SK-N-SH treated with all-trans-retinoic acid at 6 μM for 48 hours (cell line): ENCODE measurements around the gene LCNL1.

Source experiments
- ARNTL ChIP-seq: fragments of 450-650 bp; formaldehyde crosslinking; IDR thresholded peaks from 2 replicates; pipeline ENCODE4 v1.5.0; 2020; ENCODE audit warnings: low read depth, mild to moderate bottlenecking, moderate library complexity, borderline replicate concordance
- CSRNP3 ChIP-seq: fragments of 250-450 bp; sonication (Bioruptor Pico); IDR thresholded peaks from 2 replicates; pipeline ENCODE4 v1.5.1; 2021; ENCODE audit warnings: mild to moderate bottlenecking, moderate library complexity
- OSR1 ChIP-seq: fragments of 250-450 bp; sonication (Bioruptor Pico); IDR thresholded peaks from 2 replicates; pipeline ENCODE4 v1.8.0; 2022; ENCODE audit warnings: moderate library complexity, mild to moderate bottlenecking, inconsistent platforms
- POU6F1 ChIP-seq: fragments of 250-450 bp; sonication (Bioruptor Pico); IDR thresholded peaks from 2 replicates; pipeline ENCODE4 v1.8.0; 2021; ENCODE audit warnings: low read depth, mild to moderate bottlenecking, moderate library complexity, borderline replicate concordance
- RARB ChIP-seq: fragments of 250-450 bp; sonication (Bioruptor Pico); IDR thresholded peaks from 2 replicates; pipeline ENCODE4 v1.8.0; 2021; ENCODE audit warnings: mild to moderate bottlenecking, moderate library complexity
- SNAI2 ChIP-seq: fragments of 250-450 bp; sonication (Bioruptor Pico); IDR thresholded peaks from 2 replicates; pipeline ENCODE4 v1.5.0; 2020; ENCODE audit warnings: mild to moderate bottlenecking, moderate library complexity
- TOX ChIP-seq: fragments of 250-450 bp; sonication (Bioruptor Pico); IDR thresholded peaks from 2 replicates; pipeline ENCODE4 v1.8.0; 2021; ENCODE audit warnings: mild to moderate bottlenecking, moderate library complexity, borderline replicate concordance
- ZC3H10 ChIP-seq: fragments of 250-450 bp; sonication (Bioruptor Pico); IDR thresholded peaks from 2 replicates; pipeline ENCODE4 v1.5.1; 2021; ENCODE audit warnings: mild to moderate bottlenecking, moderate library complexity
- ZFP30 ChIP-seq: fragments of 450-650 bp; formaldehyde crosslinking; IDR thresholded peaks from 2 replicates; pipeline ENCODE4 v1.5.0; 2022; ENCODE audit warnings: mild to moderate bottlenecking, moderate library complexity
- ZNF565 ChIP-seq: fragments of 450-650 bp; formaldehyde crosslinking; conservative IDR thresholded peaks from 2 replicates; pipeline ENCODE4 v1.5.0; 2020; ENCODE audit warnings: low read depth, mild to moderate bottlenecking, moderate library complexity
- TF ChIP-seq, protein P1 (sequence below): fragments of 250-450 bp; sonication (Bioruptor Pico); IDR thresholded peaks from 2 replicates; pipeline ENCODE4 v1.8.0; 2020; ENCODE audit warnings: mild to moderate bottlenecking, moderate library complexity, borderline replicate concordance

- TF ChIP-seq, protein P1, sequence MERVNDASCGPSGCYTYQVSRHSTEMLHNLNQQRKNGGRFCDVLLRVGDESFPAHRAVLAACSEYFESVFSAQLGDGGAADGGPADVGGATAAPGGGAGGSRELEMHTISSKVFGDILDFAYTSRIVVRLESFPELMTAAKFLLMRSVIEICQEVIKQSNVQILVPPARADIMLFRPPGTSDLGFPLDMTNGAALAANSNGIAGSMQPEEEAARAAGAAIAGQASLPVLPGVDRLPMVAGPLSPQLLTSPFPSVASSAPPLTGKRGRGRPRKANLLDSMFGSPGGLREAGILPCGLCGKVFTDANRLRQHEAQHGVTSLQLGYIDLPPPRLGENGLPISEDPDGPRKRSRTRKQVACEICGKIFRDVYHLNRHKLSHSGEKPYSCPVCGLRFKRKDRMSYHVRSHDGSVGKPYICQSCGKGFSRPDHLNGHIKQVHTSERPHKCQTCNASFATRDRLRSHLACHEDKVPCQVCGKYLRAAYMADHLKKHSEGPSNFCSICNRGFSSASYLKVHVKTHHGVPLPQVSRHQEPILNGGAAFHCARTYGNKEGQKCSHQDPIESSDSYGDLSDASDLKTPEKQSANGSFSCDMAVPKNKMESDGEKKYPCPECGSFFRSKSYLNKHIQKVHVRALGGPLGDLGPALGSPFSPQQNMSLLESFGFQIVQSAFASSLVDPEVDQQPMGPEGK (CRISPR knock-in tag): no peak
- TF ChIP-seq OSR1 (CRISPR knock-in tag) (no peak), ZNF565 (CRISPR knock-in tag) (no peak), TOX (no peak), POU6F1 (no peak), ARNTL (no peak), ZC3H10 (CRISPR knock-in tag) (no peak), ZFP30 (CRISPR knock-in tag) (no peak), CSRNP3 (CRISPR knock-in tag) (no peak), SNAI2 (CRISPR knock-in tag) (no peak), RARB (CRISPR knock-in tag) (no peak)
Observed at GRCh38 chr9:136949239-136949816, 33.5 kb upstream of the LCNL1 start.
